ENCODE results near the gene HRC.

Gene HRC

GRCh38 chr19:49104229-49104864 is 50.8 kb downstream of the HRC start:
- no peaks in the 10 kb centered on the region for H3K27me3 ChIP-seq (replicated peaks; ENCODE audit: control insufficient read depth, insufficient read depth, low read length, poor library complexity, severe bottlenecking)
- H3K36me3 ChIP-seq (ENCODE audit: control insufficient read depth, insufficient read depth, low read length), result peaks cover 87% of the 10 kb centered on the region
- no peaks in the 10 kb centered on the region for H3K9me3 ChIP-seq (ENCODE audit: control insufficient read depth, low read length)
- H3K4me1 ChIP-seq (ENCODE audit: control insufficient read depth, insufficient read depth, low read length, poor library complexity, severe bottlenecking), result no peaks in the 10 kb centered on the region
- no peak overlapping the region for H3K4me3 ChIP-seq (ENCODE audit: insufficient read depth, low read depth, low read length, poor library complexity, severe bottlenecking)
- no peak for DNase-seq
- H3K27ac ChIP-seq (ENCODE audit: insufficient read depth, low read length, poor library complexity, severe bottlenecking), result no peak overlapping the region

- Histone ChIP-seq H3K4me3 (ENCODE audit: insufficient read depth, low read depth, low read length, poor library complexity, severe bottlenecking) (no peak overlapping the region), H3K4me1 (ENCODE audit: control insufficient read depth, insufficient read depth, low read length, poor library complexity, severe bottlenecking) (no peaks in the 10 kb centered on the region), H3K36me3 (ENCODE audit: control insufficient read depth, insufficient read depth, low read length) (peaks cover 90% of the 10 kb centered on the region)
Observed at GRCh38 chr19:49103331-49104085, 51.7 kb downstream of the HRC start.

GRCh38 chr19:49102303-49102702 is 52.9 kb downstream of the HRC start:
- no peaks in the 10 kb centered on the region for H3K9me3 ChIP-seq (ENCODE audit: control insufficient read depth, low read length)
- no peak overlapping the region for H3K4me3 ChIP-seq (ENCODE audit: insufficient read depth, low read depth, low read length, poor library complexity, severe bottlenecking)
- no peaks in the 10 kb centered on the region for H3K27me3 ChIP-seq (replicated peaks; ENCODE audit: control insufficient read depth, insufficient read depth, low read length, poor library complexity, severe bottlenecking)
- no peak overlapping the region for H3K27ac ChIP-seq (ENCODE audit: insufficient read depth, low read length, poor library complexity, severe bottlenecking)
- H3K4me1 ChIP-seq (ENCODE audit: control insufficient read depth, insufficient read depth, low read length, poor library complexity, severe bottlenecking), result no peaks in the 10 kb centered on the region
- peaks cover 87% of the 10 kb centered on the region for H3K36me3 ChIP-seq (ENCODE audit: control insufficient read depth, insufficient read depth, low read length)
- DNase-seq, result no peak

More at GRCh38 chr19:49103331-49104085, 51.7 kb downstream of the HRC start:
- no peak for DNase-seq
- no peaks in the 10 kb centered on the region for H3K9me3 ChIP-seq (ENCODE audit: control insufficient read depth, low read length)
- H3K27me3 ChIP-seq (replicated peaks; ENCODE audit: control insufficient read depth, insufficient read depth, low read length, poor library complexity, severe bottlenecking), result no peaks in the 10 kb centered on the region
- no peak overlapping the region for H3K27ac ChIP-seq (ENCODE audit: insufficient read depth, low read length, poor library complexity, severe bottlenecking)

Data from effector memory CD4-positive, alpha-beta T cell (primary cell).